Liver (tissue), 3 donors: Measurements from ENCODE around the gene VDR.

Experiments
- FOXA1 ChIP-seq: IDR thresholded peaks from 2 replicates; pipeline ENCODE4 v1.6.1; 2016; ENCODE audit warnings: antibody characterized with exemption
- GABPA ChIP-seq, 2 donors: IDR thresholded peaks in 1 of 2; conservative IDR thresholded peaks in 1 of 2; 2 replicates each; pipeline ENCODE4 v1.6.1; 2016; ENCODE audit warnings: antibody characterized with exemption in 2 of 2, mild to moderate bottlenecking in 1 of 2, moderate library complexity in 1 of 2
- HNF4A ChIP-seq, 2 donors: conservative IDR thresholded peaks; 2 replicates each; pipeline ENCODE4 v1.6.1; 2016; ENCODE audit warnings: antibody characterized with exemption in 2 of 2, mild to moderate bottlenecking in 2 of 2
- RAD21 ChIP-seq, 2 donors: IDR thresholded peaks; 2 replicates each; pipeline ENCODE4 v1.6.1; 2016; ENCODE audit warnings: antibody characterized with exemption in 2 of 2, mild to moderate bottlenecking in 2 of 2
- TAF1 ChIP-seq: conservative IDR thresholded peaks from 2 replicates; pipeline ENCODE4 v1.6.1; 2016; ENCODE audit warnings: antibody characterized with exemption, mild to moderate bottlenecking
- YY1 ChIP-seq: IDR thresholded peaks from 2 replicates; pipeline ENCODE4 v1.6.1; 2016; ENCODE audit warnings: antibody characterized with exemption, mild to moderate bottlenecking
- TF ChIP-seq, protein P1 (sequence below): fragments of 150-350 bp; IDR thresholded peaks from 2 replicates; pipeline ENCODE4 v1.5.1; 2017; ENCODE audit warnings: improper control_type of control experiment, low read depth, low read length; ENCODE audit not compliant: missing input control
- TF ChIP-seq, protein P2 (sequence below): IDR thresholded peaks from 2 replicates; pipeline ENCODE4 v1.6.1; 2016; ENCODE audit warnings: antibody characterized with exemption
- TF ChIP-seq, protein P3 (sequence below): IDR thresholded peaks from 2 replicates; pipeline ENCODE4 v1.6.1; 2016; ENCODE audit warnings: antibody characterized with exemption, mild to moderate bottlenecking
- donor health status: healthy.
- donor health status: healthy.

DNA sequence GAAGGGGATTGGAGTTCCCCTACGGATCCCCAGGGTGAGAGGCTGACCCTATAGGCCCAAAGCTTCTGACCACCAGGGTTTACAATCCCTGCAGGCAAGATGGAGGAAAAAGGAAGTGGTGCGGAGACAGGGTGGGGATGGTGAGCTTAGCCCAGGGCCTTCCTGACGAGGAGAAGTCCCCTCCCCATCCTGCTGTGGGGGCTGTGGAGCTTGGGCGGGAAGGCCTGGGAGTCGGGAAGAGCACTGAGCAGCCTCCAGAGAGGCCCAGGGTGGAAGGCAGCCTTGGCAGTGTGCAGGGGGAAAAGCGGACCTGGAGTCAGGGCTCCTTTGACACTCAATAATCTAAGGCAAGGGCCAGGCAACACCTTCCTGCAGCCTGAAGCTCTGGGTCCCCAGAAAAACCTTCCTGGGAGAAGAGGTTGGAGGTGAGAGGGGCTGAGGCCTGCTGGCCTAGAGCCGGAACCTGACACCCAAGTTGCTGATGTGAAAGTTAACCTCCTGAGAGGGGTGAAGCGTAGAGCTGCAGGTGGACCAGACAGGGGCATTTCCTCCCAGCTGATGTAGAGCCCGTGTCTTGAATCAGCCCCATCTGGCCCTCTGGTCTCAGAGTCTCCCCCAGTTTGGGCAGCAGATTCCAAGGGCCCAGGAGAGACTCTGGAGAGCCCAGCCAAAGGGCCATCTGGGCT is 91.1 kb downstream of the VDR start:
- TF ChIP-seq TAF1: no peak
- TF ChIP-seq RAD21 (IDR thresholded peaks at IDR 0.05): no peak
- TF ChIP-seq, protein P1, sequence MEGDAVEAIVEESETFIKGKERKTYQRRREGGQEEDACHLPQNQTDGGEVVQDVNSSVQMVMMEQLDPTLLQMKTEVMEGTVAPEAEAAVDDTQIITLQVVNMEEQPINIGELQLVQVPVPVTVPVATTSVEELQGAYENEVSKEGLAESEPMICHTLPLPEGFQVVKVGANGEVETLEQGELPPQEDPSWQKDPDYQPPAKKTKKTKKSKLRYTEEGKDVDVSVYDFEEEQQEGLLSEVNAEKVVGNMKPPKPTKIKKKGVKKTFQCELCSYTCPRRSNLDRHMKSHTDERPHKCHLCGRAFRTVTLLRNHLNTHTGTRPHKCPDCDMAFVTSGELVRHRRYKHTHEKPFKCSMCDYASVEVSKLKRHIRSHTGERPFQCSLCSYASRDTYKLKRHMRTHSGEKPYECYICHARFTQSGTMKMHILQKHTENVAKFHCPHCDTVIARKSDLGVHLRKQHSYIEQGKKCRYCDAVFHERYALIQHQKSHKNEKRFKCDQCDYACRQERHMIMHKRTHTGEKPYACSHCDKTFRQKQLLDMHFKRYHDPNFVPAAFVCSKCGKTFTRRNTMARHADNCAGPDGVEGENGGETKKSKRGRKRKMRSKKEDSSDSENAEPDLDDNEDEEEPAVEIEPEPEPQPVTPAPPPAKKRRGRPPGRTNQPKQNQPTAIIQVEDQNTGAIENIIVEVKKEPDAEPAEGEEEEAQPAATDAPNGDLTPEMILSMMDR: no peak
- TF ChIP-seq FOXA1: no peak
- no peak for TF ChIP-seq HNF4A (conservative IDR thresholded peaks at IDR 0.05)
- TF ChIP-seq, protein P2, sequence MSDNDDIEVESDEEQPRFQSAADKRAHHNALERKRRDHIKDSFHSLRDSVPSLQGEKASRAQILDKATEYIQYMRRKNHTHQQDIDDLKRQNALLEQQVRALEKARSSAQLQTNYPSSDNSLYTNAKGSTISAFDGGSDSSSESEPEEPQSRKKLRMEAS: no peak
- TF ChIP-seq, protein P3, sequence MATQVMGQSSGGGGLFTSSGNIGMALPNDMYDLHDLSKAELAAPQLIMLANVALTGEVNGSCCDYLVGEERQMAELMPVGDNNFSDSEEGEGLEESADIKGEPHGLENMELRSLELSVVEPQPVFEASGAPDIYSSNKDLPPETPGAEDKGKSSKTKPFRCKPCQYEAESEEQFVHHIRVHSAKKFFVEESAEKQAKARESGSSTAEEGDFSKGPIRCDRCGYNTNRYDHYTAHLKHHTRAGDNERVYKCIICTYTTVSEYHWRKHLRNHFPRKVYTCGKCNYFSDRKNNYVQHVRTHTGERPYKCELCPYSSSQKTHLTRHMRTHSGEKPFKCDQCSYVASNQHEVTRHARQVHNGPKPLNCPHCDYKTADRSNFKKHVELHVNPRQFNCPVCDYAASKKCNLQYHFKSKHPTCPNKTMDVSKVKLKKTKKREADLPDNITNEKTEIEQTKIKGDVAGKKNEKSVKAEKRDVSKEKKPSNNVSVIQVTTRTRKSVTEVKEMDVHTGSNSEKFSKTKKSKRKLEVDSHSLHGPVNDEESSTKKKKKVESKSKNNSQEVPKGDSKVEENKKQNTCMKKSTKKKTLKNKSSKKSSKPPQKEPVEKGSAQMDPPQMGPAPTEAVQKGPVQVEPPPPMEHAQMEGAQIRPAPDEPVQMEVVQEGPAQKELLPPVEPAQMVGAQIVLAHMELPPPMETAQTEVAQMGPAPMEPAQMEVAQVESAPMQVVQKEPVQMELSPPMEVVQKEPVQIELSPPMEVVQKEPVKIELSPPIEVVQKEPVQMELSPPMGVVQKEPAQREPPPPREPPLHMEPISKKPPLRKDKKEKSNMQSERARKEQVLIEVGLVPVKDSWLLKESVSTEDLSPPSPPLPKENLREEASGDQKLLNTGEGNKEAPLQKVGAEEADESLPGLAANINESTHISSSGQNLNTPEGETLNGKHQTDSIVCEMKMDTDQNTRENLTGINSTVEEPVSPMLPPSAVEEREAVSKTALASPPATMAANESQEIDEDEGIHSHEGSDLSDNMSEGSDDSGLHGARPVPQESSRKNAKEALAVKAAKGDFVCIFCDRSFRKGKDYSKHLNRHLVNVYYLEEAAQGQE: no peak
- no peak for TF ChIP-seq YY1
- TF ChIP-seq GABPA (IDR thresholded peaks at IDR 0.05 in 1 of 2, conservative IDR thresholded peaks at IDR 0.05 in 1 of 2): no peak
